GM18526 (cell line): ENCODE data around the gene PAFAH1B2.

Experiments
- POLR2A ChIP-seq: IDR thresholded peaks from 3 replicates; pipeline ENCODE4 v1.6.1; 2011; ENCODE audit not compliant: insufficient read length; ENCODE audit errors: extremely low read depth

Gene PAFAH1B2

DNA sequence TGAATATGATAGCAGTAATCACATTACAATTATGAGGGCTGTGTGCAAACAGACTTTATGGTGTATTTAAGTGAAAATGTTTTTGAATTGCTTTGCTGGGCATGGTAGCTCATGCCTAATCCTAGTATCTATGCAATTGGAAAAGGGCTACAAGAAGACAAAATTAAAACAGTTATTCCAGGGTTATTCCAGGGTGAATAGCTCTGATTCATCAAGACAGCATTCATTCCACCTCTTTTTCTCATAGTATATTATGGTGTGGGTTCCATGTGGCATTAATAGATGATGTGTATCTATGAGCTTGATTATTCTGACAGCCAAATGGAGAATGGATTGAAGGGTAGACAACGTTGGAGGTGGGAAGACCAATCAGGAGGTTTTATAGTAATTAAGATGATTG, 22.4 kb downstream of the PAFAH1B2 start:
- TF ChIP-seq POLR2A, result no peak

DNA sequence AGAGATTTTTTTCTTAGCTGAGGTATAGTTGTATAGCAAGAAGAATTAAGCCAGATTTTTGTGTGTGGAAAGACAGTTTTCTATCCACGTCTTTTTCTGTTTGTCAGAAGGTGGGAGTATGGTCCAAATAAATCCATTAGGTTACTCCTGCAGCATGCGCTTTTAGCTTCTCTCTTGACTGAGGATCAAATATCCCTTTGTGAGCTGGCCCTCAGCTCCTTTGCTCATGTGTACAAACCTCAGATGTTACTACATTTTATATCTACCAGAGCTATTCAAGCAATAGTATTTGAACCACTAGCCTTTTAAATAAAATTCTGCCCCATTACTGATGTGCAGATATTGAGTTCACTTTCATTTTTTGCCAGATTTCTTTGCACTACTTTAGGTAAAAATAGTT, 25.6 kb downstream of the PAFAH1B2 start:
- TF ChIP-seq POLR2A, result no peak

DNA sequence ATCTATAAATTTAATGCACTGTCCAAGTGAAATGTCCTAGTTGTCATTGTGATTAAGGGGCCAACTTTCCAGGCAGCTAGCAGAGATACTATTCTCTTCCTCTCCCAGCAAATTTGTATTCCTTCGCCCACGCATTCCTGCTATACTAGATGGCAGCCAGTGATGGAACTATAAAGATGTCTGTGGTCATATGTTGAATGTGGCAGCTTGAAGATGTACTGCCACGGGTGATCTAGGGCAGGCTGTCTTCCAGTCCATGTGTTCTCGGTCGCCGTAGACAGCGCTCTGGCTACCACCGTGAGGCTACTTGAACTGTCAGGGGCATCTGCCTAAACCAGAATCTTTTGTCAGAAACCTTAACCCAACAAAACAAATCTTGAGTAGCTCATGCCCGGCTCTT, 26.1 kb downstream of the PAFAH1B2 start:
- no peak for TF ChIP-seq POLR2A

DNA sequence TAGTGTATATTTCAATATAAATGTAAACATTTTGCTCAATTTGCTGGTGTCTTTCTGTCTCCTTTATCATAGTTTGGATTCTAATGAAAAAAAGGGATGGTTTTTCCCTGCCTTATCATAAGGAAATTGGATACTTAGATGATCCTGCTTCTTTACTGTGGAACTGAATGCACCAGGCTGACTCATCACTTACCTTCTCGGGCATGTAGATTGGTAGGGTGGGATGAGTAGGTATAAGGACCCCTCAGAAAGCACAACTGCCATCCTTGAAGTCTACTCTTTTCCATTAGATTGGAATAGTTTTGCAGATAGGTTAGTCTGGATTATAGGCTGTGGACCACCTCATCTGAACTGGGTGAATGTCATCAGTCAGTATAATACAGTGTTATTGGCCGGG, 26.9 kb downstream of the PAFAH1B2 start:
- TF ChIP-seq POLR2A, result no peak

DNA sequence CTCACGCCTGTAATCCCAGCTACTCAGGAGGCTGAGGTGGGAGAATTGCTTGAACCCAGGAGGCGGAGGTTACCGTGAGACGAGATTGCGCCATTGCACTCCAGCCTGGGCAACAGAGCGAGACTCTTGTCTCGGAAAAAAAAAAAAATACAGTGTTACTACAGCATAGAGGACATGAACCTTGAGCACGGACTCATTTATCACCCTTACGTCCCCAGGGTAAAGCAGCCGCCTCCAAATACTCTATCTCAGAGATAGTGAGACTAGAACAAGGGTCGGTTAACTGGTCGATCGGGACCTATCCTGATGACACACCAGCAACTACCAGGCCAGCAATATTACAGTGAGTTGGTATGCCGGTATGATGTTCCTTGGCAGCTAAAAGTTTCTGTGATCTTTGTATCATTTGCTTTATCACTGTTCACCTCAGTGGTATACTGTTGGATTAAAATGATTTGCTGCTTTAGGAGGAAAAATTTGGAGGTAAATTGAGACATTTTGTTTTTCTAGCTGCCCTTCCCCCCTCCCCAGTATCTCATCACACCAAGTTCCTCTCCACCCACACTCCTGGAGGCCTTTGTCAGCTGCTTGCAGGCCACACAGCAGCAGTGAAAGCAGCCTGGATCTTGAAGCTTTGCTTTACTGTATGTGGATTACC, 27.4 kb downstream of the PAFAH1B2 start:
- TF ChIP-seq POLR2A, result no peak

DNA sequence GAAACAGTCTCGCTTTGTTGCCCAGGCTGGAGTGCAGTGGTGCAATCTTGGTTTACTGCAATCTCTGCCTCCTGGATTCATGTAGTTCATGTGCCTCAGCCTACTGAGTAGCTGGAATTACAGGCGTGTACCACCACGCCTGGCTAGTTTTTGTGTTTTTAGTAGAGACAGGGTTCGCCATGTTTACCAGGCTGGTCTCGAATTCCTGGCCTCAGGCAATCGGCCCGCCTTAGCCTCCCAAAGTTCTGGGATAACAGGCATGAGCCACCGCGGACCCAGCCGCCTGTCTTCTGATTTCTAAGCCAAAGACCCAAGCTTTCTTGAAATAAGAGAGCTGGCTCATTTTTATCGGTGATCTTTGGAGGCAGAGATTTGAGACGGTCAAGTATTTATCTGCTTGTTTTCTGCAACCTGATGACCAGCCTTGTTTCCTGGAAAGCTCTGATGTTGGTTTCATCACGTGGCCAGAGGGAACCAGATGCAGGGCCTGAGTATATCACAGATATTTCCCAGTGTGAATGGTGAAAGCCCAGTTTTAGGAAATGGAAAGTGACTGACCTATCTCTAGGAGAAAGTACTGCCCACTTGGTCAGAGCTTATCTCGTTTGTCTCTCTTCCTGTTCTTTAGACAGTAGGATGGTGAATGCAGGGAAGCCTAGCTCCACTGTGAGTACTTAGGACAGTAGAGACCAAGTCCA, 28.8 kb downstream of the PAFAH1B2 start:
- TF ChIP-seq POLR2A, result no peak

DNA sequence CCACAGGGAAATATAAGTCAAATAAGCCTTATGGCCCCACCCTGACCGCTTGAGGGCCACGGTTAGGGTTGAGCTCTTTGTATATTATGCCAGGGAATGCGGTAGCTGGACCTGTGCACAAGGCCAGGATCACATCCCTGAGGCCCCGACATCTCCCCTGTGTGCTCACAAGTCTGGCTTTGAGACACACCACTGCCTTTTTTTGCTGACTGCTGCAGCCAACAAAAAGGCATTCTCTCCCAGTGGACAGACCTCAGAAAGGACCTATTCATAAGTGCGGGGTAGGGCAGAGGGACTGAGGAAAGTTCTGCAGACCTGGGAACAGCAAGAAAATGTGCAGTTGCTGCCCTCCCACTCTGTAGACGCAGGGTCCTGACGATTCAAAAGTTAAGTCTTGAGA, 31.0 kb downstream of the PAFAH1B2 start:
- no peak for TF ChIP-seq POLR2A

DNA sequence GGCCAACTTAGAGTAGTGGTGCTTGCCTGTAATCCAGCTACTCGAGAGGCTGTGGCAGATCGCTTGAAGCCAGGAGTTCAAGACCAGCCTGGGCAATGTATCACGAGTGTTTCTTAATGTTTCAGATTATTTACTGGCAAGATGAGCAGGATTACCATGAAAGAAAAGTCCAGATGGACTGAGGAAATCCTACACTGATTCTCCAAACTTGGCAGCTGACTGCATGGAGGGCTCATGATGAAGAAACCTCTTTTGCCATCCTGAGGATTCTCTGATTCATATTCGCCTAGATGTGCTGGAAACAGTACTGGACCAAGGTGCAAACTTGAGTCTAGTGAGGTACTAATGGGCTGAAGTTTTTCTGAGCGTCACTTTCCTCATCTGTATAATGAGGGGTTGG, 31.7 kb downstream of the PAFAH1B2 start:
- no peak for TF ChIP-seq POLR2A

DNA sequence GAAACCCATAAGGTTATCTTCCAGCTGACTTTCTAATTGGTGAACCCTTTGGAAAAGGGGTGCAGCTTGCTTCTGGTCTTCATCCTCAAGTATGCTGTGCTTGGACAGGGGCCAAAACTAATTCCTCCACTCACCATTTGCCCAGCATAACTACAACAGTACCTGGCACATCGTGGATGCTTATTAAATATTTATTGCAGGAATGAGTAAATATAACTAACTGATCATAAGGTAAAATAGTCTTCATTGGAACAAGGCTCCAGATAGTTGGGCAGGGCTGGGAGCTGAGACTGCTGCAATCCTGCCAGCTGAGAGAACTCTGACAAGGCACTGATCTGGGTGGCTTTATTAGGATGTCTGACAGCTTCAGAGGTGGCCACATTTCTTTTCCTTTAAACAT, 32.1 kb downstream of the PAFAH1B2 start:
- no peak for TF ChIP-seq POLR2A

DNA sequence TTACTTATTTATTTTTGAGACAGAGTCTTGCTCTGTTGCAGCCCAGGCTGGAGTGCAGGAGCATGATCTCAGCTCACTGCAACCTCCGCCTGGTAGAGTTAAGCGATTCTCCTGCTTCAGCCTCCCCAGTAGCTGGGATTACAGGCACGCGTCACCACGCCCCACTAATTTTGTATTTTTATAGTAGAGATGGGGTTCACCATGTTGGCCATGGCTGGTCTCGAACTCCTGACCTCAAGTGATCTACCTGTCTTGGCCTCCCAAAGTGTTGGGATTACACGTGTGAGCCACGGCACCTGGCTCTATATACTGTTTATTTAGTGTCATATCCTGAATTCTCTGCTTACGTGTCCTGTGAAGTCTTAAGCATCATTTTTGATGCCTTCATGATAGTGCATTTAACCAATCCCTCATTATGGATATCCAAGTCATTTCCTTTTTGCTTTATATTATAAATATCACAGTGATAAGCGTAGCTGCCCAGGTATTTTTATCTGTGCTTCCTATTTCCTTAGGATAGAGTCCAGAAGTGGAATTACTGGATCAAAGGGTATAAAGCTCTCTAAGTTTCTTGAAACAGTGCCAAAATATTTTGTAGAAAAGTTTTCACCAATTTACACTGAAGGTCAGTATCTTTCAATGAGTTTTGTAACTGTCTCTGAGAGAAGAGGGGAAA, 33.6 kb downstream of the PAFAH1B2 start:
- TF ChIP-seq POLR2A, result no peak

DNA sequence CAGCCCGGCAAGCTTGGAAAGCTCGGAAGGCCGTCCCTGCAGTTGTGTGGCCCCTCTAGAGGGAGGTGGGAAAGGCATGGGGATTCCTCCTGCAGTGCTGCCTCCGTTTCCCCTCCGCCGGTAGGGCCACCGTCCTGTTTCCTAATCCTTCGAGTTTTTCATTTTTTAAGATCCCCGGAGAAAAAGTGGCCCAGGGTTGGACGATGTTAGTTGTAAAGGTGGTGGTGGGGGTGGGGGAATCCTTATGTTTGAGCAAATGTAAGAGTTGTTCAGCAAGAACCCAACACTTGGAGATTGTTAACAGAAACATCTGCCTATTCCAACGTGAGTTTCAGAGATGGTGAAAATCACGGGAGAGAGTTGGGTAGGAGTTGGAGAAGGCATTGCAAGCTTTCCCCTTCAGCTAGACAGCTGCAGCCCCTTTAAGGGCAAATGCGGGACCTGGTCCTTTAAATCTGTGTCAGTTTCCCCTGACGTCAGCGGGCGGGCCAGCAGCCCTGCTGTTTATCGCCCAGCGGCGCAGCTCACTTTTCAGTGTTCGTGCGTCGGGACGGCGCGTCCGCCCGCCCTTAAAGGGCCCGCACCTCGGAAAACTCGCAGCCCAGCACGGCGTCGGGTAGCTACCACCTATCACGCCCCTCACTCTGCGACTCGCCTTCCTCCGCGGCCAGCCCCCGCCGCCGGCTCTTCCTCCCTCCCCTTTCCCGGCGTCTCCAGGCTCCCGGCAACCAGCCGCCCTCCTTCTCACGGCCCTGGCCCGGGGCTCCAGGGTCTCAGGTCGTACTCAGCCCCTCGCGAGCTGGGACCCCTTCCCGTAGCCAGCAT, 34.3 kb downstream of the PAFAH1B2 start, which contains the start of gene SIDT2:
SIDT2 (plus strand) TSS at position 534 of the 825 bp plus-strand sequence. CDS start 521 bp downstream, outside the sequence.
- TF ChIP-seq POLR2A, result peak; percentile 65

DNA sequence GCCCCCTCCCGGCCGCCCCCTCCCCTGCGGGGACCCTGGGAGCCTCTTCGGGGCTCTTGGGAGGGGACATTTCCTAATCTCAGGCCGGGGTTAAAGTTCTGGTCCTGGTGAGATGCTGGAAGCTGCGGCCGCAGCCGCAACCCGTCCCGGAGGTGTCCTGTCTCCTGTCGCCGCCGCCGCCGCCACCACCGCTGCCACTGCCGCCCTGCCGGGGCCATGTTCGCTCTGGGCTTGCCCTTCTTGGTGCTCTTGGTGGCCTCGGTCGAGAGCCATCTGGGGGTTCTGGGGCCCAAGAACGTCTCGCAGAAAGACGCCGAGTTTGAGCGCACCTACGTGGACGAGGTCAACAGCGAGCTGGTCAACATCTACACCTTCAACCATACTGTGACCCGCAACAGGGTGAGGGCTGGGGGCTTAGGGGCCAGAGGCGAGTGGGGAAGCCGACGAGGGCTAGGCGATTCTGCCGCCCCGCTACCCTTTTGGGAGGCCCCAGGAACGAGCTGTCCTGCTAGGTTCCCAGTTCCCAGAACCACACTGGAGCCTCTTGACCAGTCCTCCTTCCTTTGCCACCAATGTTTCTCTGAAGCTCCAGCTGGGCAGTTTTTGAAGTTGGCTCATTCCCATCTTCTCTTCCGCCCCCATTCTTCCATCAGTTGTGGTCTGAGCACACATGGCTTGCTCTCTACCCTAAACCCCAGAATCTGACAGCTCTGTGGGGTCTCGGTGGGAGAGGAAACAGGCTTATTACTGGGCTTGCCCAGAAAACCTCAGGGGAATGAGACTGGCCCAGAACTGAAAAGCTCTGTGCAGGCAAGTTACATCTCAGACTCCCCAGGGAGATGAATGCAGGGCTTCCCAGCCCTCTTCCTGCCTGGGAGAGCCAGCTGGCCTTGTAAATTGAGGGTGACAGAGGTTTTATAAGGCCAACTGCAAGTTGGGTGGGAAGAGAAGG, 35.2 kb downstream of the PAFAH1B2 start:
- peak; percentile 6 for TF ChIP-seq POLR2A

DNA sequence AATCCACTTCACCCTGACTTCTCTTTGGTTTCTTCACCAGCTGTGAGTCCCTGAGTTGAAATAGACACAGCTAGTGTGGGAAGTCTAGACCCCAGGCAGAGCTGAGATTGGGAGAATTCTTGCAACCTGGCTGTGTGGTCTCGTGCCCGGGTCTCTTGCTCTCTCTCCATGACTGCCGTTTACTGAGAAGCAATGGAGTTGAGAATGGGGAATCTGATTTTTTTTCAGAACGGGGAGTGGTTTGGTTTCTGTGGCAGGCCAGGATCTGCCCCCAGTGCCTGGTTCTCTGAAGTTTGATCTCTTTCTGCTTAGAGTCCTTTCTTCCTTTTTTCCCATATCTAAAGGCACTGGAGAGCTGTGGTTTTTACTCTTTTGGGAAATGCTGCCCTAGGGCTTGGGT, 35.9 kb downstream of the PAFAH1B2 start:
- TF ChIP-seq POLR2A, result no peak
